Epithelial cell of proximal tubule (primary cell): ENCODE results near the gene PCDHA8. TPM values are rescaled to one million over a fixed set of nuclear protein-coding genes. Genes with fewer than 3 reads are reported as not detected.

Source experiments
- DNase-seq: peaks from one replicate; pipeline ENCODE4 v3.0.0-alpha.2; 2011; ENCODE audit warnings: low read depth
- H3K4me3 ChIP-seq: 2 replicates; pipeline ENCODE4 v1.5.1; 2011; ENCODE audit warnings: low read depth, mild to moderate bottlenecking, low read length
- CTCF ChIP-seq: conservative IDR thresholded peaks from 2 replicates; pipeline ENCODE4 v1.5.1; 2012; ENCODE audit warnings: low read depth, mild to moderate bottlenecking, low read length
- total RNA-seq: library from RNA; depleted of rRNA; stranded (reverse); fragments of >200 nt; gene quantifications from 2 replicates; pipeline ENCODE4 v1.2.3, GENCODE V29; 2015

The PCDHA8 gene
- total RNA-seq, 1 donor from 2014 or later: not detected

- H3K4me3 ChIP-seq: no peak overlapping the region
- no peak for DNase-seq
- TF ChIP-seq CTCF: no peak
Observed at GRCh38 chr5:140857987-140858240, 16.9 kb downstream of the PCDHA8 start.

GRCh38 chr5:140862441-140863295 lies 21.7 kb downstream of the PCDHA8 start:
- no peak for DNase-seq
- H3K4me3 ChIP-seq: no peak overlapping the region
- TF ChIP-seq CTCF: no peak

GRCh38 chr5:140868721-140869554 lies 28.0 kb downstream of the PCDHA8 start, which contains the start of gene PCDHA11:
Gene PCDHA11, plus strand, starts transcription at chr5:140868957. Its CDS starts 147 bp downstream, at chr5:140869104.
- DNase-seq: no peak
- peak; percentile 37 for TF ChIP-seq CTCF
- H3K4me3 ChIP-seq: peak within 1 kb of the TSS; percentile 45

GRCh38 chr5:140869555-140869886 lies 28.5 kb downstream of the PCDHA8 start:
- peak overlapping the region; percentile 45 for H3K4me3 ChIP-seq
- peak; percentile 41 for TF ChIP-seq CTCF
- DNase-seq: no peak

GRCh38 chr5:140870221-140871201 lies 29.5 kb downstream of the PCDHA8 start:
- H3K4me3 ChIP-seq: no peak overlapping the region
- no peak for DNase-seq
- TF ChIP-seq CTCF: no peak
